Caco-2 (cell line): ENCODE measurements around the gene BROX. TPM values are rescaled to one million over a fixed set of nuclear protein-coding genes. Genes with fewer than 3 reads are reported as not detected.

Experiments used
- BruUV-seq: library from RNA; stranded (reverse); fragments of 400-500 nt; replicated peaks from 2 replicates; lab custom pipeline; 2021; lab: Mats Ljungman, UMichigan
- CTCF ChIA-PET: fragments of 300-600 bp; sonication (Branson Sonifier 250); formaldehyde crosslinking; loops from one replicate; lab custom pipeline; 2022; ENCODE audit warnings: antibody characterized with exemption; lab: Charles Lee
- POLR2A ChIA-PET: fragments of 300-600 bp; sonication (Branson Sonifier 250); formaldehyde crosslinking; loops from one replicate; lab custom pipeline; 2022; ENCODE audit warnings: antibody characterized with exemption; lab: Charles Lee
- DNase-seq, 2 experiments: peaks; one replicate each; pipeline versions ENCODE4 v3.0.0 to v3.0.0-alpha.2; 2020 to 2022
- H3K27me3 ChIP-seq: replicated peaks from 2 replicates; pipeline ENCODE4 v1.6.0; 2011; ENCODE audit warnings: low read length; ENCODE audit not compliant: control insufficient read depth, insufficient read depth
- H3K36me3 ChIP-seq: 2 replicates; pipeline ENCODE4 v1.5.1; 2011; ENCODE audit warnings: low read length; ENCODE audit not compliant: control insufficient read depth, insufficient read depth
- H3K4me1 ChIP-seq: fragments of 250-450 bp; sonication (Bioruptor Pico); 2 replicates; pipeline ENCODE4 v1.5.1; 2020; ENCODE audit warnings: mild to moderate bottlenecking
- H3K4me3 ChIP-seq: 2 replicates; pipeline ENCODE4 v1.5.1; 2011; ENCODE audit warnings: low read depth, mild to moderate bottlenecking, control low read depth, low read length
- H3K9me3 ChIP-seq: fragments of 250-450 bp; sonication (Bioruptor Pico); 2 replicates; pipeline ENCODE4 v1.5.1; 2020; ENCODE audit warnings: mild to moderate bottlenecking, moderate library complexity
- H3K27ac Mint-ChIP-seq: one replicate; pipeline ENCODE4 v1.8.0; 2022; ENCODE audit warnings: mixed read lengths; ENCODE audit not compliant: unreplicated experiment
- H3K27me3 Mint-ChIP-seq: one replicate; pipeline ENCODE4 v1.8.0; 2022; ENCODE audit warnings: mixed read lengths; ENCODE audit not compliant: insufficient read depth, unreplicated experiment
- H3K36me3 Mint-ChIP-seq: one replicate; pipeline ENCODE4 v1.8.0; 2022; ENCODE audit warnings: mild to moderate bottlenecking, mixed read lengths; ENCODE audit not compliant: insufficient read depth, unreplicated experiment
- H3K4me1 Mint-ChIP-seq: one replicate; pipeline ENCODE4 v1.8.0; 2022; ENCODE audit warnings: low read depth, mixed read lengths; ENCODE audit not compliant: unreplicated experiment
- H3K4me3 Mint-ChIP-seq: one replicate; pipeline ENCODE4 v1.8.0; 2022; ENCODE audit warnings: mild to moderate bottlenecking, moderate library complexity, mixed read lengths; ENCODE audit not compliant: unreplicated experiment
- H3K9me3 Mint-ChIP-seq: one replicate; pipeline ENCODE4 v1.8.0; 2022; ENCODE audit warnings: mixed read lengths; ENCODE audit not compliant: unreplicated experiment
- CTCF ChIP-seq, 2 experiments: fragments of 200-600 bp in 1 of 2; IDR thresholded peaks; 1 replicate in 1 of 2; 2 replicates in 1 of 2; pipeline versions ENCODE4 v1.5.1 to v1.8.0; 2011 to 2022; ENCODE audit warnings: antibody characterized with exemption in 1 of 2, control low read depth in 1 of 2, inconsistent platforms in 1 of 2, low read depth in 1 of 2, low read length in 1 of 2, mild to moderate bottlenecking in 1 of 2, moderate library complexity in 1 of 2; ENCODE audit not compliant: insufficient read depth in 1 of 2, severe bottlenecking in 1 of 2, unreplicated experiment in 1 of 2
- intact Hi-C: fragments of 100-400 bp; cut with micrococcal nuclease; formaldehyde crosslinking; loops from one replicate; pipeline ENCODE4 v1.10.0; 2022; ENCODE audit not compliant: unreplicated experiment
- total RNA-seq: library from RNA; stranded (reverse); gene quantifications from 2 replicates; pipeline ENCODE4 v1.2.3, GENCODE V29; 2022

Gene BROX
- total RNA-seq, 1 experiment from 2014 or later: 31.9 TPM

- no peaks in the 10 kb centered on the region for H3K4me1 ChIP-seq
- Mint-ChIP-seq H3K27me3 (peaks cover 12% of the 10 kb centered on the region), H3K27ac (no peak overlapping the region), H3K4me1 (no peaks in the 10 kb centered on the region), H3K36me3 (no peaks in the 10 kb centered on the region), H3K4me3 (no peak overlapping the region), H3K9me3 (no peaks in the 10 kb centered on the region)
- ChIA-PET POLR2A (no interaction called here), CTCF (no interaction called here)
- DNase-seq: no peak
- H3K27me3 ChIP-seq: no peaks in the 10 kb centered on the region
- no peak for TF ChIP-seq CTCF (IDR thresholded peaks at IDR 0.05; ENCODE audit: insufficient read depth in 1 of 2, low read depth in 1 of 2, low read length in 1 of 2, severe bottlenecking in 1 of 2, unreplicated experiment in 1 of 2)
- no peaks in the 10 kb centered on the region for H3K9me3 ChIP-seq
- intact Hi-C loops: no loop called here
- no TSS peak for BruUV-seq
- no peaks in the 10 kb centered on the region for H3K36me3 ChIP-seq
- H3K4me3 ChIP-seq: no peak overlapping the region
Observed at GRCh38 chr1:222749927-222750326, 37.6 kb downstream of the BROX start.

- no peaks in the 10 kb centered on the region for H3K27me3 ChIP-seq
- POLR2A ChIA-PET: no interaction called here
- TF ChIP-seq CTCF (IDR thresholded peaks at IDR 0.05; ENCODE audit: insufficient read depth in 1 of 2, low read depth in 1 of 2, low read length in 1 of 2, severe bottlenecking in 1 of 2, unreplicated experiment in 1 of 2): no peak
- no peaks in the 10 kb centered on the region for H3K4me1 ChIP-seq
- Mint-ChIP-seq H3K36me3 (no peaks in the 10 kb centered on the region), H3K4me1 (no peaks in the 10 kb centered on the region), H3K27me3 (peaks cover 12% of the 10 kb centered on the region), H3K27ac (no peak overlapping the region), H3K4me3 (no peak overlapping the region), H3K9me3 (no peaks in the 10 kb centered on the region)
- DNase-seq: no peak
- no TSS peak for BruUV-seq
- H3K36me3 ChIP-seq: no peaks in the 10 kb centered on the region
- intact Hi-C loops: no loop called here
- no peaks in the 10 kb centered on the region for H3K9me3 ChIP-seq
- CTCF ChIA-PET: interaction anchor here (1.5 kb wide), 1 partner anchor 18 kb away, joined by 4 read pairs; no protein-coding TSS in a partner anchor
- H3K4me3 ChIP-seq: no peak overlapping the region
Observed at GRCh38 chr1:222750651-222751050, 38.3 kb downstream of the BROX start.

GRCh38 chr1:222751255-222751654 lies 38.9 kb downstream of the BROX start:
- no peak for TF ChIP-seq CTCF (IDR thresholded peaks at IDR 0.05; ENCODE audit: insufficient read depth in 1 of 2, low read depth in 1 of 2, low read length in 1 of 2, severe bottlenecking in 1 of 2, unreplicated experiment in 1 of 2)
- Histone ChIP-seq H3K4me3 (no peak overlapping the region), H3K36me3 (no peaks in the 10 kb centered on the region), H3K4me1 (no peaks in the 10 kb centered on the region), H3K27me3 (no peaks in the 10 kb centered on the region), H3K9me3 (no peaks in the 10 kb centered on the region)
- H3K4me3 Mint-ChIP-seq: no peak overlapping the region
- BruUV-seq: no TSS peak
- POLR2A ChIA-PET: no interaction called here
- H3K4me1 Mint-ChIP-seq: no peaks in the 10 kb centered on the region
- H3K27me3 Mint-ChIP-seq: peaks cover 8% of the 10 kb centered on the region
- intact Hi-C loops: no loop called here
- no peaks in the 10 kb centered on the region for H3K9me3 Mint-ChIP-seq
- CTCF ChIA-PET: interaction anchor here (1.5 kb wide), 1 partner anchor 18 kb away, joined by 4 read pairs; no protein-coding TSS in a partner anchor
- no peaks in the 10 kb centered on the region for H3K36me3 Mint-ChIP-seq
- no peak for DNase-seq
- H3K27ac Mint-ChIP-seq: no peak overlapping the region
